Stimulated activated CD4-positive, alpha-beta T cell treated with anti-CD3 and anti-CD28 coated beads, Interleukin-15, amount 100 ng/mL, for 48 hours (primary cell): ENCODE data around the gene C4orf36.

Experiments used
- DNase-seq, 2 donors: peaks; one replicate each; pipeline ENCODE4 v3.0.0-alpha.2; 2020; ENCODE audit warnings: low read depth in 2 of 2

The C4orf36 gene, protein sequence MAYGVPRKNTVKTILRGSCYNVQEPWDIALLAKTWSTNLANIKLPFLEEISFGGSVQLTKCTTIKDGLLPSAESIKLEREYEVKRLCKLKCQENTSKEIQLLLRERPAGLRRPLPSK

DNA sequence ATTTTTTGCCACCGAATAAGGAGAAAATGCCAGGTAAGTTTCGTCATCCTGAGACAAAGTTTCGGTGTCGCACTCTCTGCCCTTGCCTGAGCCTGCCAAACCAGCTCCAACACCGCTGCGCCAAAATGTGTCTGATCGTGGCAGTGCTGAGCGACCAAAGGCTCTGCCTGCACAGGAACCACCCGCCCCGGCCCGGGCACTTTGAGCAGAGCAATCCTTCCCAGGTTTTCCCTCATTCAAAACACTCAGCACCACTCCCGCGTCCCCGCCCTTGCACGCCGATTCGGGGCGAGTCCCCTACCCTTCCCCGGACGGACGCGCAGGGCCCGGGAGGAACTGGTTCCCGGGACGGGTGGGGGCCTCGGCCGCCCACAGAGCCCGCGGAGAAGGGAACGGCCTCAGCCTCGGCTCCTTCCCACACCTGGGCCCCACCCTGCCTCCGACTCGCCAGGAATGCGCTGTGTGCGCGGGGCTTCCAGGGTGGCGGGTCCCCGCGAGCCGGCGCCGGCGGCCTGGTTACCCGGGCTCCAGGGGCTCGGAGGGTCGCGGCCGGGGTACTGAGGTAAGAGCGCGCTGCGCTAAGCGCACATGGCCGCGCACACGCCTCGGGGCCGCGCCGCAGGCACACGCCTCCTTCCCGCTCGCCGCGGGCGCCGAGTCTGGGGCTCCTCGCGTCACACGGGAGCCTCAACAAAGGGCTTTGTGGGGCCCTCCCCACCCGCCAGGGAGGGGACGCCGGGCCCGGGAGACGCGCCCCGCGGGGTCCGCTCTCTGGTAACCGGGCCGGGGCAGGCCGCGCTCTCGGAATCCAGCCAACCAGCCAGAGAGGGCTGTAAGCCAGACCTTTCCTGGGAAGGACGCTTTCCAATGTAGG is at the start of gene C4orf36:
Gene C4orf36 (minus strand): TSS at position 661 of the 874 bp plus-strand sequence. CDS start 902 bp downstream, outside the sequence.
- no peak for DNase-seq

DNA sequence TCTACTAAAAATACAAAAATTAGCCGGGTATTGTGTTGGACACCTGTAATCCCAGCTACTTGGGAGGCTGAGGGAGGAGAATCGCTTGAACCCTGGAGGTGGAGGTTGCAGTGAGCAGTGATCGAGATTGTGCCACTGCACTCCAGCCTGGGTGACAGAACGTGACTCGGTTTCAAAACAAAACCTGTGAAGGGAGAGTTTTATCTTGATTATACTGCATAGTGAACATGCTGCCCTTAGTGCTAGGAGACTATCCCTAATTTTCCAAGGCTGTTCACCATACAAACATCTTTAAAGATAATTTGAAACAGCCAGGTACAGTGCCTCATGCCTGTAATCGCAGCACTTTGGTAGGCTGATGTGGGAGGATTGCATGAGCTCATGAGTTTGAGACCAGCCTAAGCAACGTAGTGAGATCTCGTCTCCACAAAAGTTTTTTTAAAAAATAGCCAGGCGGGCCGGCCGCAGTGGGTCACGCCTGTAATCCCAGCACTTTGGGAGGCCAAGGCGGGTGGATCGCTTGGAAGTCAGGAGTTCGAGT is 48.8 kb upstream of the C4orf36 start:
- DNase-seq = no peak

DNA sequence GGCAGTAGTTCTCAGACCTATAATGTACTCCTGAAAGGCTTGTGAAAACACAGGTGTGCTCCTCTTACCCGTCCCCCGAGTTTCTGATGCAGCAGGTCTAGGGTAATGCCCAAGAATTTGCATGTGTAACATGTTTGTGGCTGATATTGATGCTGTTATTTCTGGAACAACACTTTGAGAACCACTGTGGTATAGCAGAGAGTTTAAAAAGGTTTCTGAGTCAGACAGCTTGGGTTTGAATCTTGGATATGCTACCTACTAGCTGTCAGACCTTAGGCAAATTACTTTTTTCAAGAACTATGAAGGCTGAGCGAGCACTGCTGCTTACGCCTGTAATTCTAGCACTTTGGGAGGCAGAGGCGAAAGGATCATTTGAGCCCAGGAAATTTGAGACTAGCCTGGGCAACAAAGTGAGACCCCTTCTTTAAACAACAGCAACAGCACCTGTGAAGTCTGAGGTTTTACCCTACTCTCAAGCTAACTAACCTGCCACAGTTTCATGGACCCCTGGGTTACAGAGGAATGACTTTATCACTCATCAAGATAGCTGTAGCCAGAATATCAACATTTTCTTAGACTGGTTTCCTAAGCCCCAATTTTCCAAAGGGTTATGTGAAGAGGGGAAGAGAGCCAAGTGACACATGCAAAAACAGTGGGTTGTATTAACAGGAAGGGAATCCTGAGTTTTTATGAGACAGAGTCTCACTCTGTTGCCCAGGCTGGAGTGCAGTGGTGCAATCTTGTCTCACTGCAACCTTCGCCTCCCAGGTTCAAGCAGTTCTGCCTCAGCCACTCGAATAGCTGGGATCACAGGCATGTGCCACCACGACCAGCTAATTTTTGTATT is 47.7 kb upstream of the C4orf36 start:
- no peak for DNase-seq

DNA sequence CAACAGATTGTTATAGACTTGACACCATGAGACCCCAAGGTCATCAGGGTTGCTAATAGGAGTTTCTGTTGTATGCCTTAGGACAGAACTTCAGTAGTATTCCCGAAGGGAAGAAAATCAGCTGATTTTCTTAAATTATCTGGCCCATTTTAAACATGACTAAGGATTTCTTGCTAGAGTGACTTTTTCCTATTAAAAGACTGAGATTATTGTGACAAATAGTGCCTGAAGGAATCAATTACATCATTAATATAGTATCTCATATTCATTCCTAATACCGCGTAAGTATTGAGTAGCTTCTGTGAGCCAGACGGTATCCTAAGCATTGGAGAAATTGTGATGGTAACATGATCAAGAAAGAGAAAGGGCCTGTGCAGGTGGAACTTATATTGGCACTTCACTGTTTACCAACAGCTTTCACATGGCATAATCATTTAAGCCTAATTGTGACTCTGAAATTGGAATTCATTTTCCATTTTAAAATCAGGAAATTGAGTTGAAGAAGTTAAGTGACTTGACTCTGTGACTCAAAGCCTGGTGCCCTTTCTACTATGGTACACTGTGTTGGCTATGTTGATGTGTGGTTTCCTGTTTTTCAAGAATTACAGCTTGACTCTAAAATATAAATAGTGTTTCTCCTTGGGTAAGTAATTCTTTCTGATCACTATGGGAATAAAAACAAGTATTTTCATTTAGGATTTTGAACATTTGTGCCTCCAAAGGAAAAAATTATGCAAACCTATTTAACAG is 46.7 kb upstream of the C4orf36 start:
- DNase-seq = no peak

DNA sequence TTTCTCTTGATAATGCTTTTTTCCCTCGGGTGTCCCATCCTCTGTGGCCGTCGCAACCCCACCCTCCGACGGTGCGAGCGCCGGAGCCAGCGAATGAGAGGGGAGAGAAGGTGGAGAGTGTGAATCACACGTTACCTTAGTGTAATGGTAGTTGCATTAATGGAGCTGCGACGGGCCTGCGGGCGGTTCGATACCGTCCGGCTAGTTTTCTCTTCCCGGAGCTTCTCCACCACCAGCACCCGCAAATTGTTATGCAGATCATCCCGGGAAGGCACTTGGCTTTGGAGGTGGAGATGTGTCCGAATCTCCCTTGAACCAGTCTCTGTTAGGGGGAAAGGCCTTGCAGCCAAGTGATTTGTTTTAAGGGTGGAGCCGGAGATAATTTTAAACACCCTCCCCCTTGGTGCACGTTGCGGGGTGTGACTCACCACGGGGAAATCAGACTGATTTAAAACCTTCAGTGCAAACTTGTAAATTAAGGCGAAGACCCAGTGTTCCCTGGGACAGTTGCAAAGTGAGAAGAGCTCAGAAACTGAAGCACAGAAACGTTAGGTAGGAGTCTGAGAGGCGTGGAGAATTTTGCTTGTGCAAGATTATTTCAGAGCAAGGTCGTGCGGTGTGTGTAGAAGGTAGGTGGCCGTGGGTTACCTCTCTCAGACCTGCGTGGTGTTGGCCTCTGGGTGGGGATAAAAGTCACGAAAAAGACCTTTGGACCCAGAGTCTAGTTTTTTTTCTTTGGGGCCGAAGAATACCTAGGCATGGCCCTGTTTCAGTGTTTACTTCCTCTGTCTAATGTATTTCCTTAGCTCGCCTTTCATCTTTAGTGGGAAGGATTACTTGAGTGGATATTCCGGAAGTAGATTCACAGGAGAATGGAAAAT is 43.9 kb upstream of the C4orf36 start:
- peak; percentile 70 to 72 for DNase-seq

DNA sequence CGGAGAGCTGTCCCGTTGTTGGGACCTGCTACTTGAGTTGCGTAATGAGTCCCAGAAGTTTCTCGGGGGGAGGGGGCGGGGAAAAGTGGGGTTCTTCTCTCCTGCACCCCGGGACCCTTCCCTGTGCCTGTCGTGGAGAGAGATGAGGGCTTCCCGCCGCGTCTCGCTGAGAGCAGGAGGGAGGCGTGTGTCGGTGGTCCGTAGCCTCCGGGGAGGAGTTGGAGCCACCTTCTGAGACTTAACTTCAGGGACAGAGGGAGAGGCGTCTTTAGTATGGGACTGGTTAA is 43.3 kb upstream of the C4orf36 start:
- no peak for DNase-seq

DNA sequence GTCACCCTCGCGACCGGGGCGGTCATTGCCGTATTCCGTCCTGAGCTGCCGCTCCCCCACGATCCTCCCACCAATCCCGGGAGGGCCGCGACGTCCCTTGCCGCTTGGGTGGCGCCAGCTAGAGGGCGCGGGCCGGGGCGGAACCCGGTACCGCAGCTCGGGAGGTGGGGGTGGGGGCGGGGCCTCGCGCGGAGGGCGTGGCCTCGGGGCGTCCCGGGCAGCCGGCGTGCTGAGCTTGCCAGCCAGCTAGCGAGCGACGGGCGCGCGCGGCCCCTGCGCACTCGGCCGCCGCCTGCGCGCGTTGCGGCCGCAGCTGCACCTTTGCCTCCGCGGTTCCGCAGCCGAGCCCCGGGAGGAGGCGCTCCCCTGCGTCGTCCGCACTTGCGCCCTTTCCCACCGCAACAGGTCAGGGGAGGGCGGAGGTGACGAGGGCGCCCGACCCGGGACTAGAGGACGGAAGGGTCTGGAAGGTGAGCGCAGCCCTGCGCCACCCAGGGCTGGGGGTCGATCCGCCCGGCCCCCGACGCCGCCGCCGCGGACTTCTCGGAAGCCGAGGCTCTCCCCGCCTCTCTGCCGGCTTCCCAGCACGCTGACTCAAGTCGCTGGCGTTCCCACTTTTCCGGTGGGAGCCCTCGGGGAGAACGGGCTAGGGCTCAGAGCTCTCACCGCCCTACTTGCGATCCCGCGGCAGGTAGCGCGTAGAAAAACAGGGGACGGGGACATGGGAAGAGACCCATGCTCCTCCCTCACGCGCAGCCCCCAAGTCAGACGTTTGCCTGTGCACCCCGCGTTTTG is 42.7 kb upstream of the C4orf36 start, which contains the start of gene AFF1:
Gene AFF1 (plus strand): TSS at position 241 of the 795 bp plus-strand sequence. CDS start 13,523 bp downstream, outside the sequence.
- peak; percentile 83 for DNase-seq

DNA sequence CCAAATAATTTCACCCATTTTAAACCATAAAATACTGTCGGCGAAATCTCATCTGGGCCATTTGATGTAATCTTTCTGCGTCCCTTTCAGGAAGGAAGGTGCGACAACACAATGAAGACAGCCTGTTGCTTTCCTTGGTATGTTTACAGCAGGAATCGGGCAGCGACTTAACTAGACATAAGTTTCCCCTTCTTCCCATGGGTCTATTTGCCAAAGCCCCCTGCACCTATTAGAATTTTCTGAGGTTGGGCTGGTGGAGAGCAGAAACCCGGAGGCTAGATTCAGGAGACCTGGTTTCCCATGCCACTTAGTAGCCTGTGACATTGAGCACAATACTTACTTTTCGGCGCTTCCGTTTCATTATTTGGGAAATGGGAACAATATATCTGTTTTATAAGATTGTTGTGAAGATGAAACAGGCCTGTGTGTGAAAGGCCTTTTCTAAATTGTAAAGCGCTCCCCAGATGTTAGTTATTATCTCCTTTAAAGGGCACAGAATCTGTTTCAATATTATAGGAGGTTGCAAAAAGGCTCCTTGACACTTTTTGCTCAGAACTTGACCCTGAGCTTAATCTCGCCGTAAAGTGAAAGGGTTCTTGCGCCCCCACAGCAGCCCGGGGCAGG is 42.0 kb upstream of the C4orf36 start:
- no peak for DNase-seq

DNA sequence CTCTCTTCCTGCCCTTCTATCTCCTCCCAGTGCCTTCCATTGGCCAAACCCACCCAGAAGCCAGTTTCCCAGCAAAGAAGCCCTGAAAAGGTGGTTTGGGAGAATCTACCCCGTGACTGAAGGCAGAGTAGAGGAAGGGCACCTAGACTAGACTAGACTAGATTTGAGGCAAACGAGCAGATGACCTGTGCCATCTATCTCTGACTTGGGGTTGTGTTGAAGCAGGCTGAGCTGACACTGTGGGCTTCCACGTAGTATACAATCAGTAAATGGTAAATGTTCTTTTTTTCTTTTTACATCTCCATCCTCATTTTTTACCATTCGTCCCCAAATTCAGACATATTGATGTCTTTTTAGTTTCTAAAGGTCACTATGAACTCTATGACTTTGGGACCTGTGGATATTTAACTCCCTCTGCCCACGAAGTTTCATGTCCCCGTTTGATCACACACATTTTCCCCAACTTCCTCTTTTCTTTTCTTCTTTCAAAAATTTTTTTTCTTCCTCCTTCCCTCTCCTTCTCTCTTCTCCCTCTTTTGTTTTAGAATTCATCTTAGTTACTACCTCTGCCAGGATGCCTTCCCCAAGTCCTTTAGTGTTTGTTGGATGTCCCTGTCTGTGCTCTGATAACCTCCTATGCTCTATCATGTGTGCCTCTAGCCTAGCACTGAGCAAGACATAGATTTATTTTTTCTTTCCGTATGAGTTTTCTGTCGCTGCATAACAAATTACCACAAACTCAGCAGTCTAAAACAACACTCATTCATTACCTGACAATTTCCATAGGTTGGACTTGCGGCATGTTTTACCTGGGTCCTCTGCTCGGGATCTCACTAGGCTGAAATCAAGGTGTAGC is 36.4 kb upstream of the C4orf36 start:
- no peak for DNase-seq

DNA sequence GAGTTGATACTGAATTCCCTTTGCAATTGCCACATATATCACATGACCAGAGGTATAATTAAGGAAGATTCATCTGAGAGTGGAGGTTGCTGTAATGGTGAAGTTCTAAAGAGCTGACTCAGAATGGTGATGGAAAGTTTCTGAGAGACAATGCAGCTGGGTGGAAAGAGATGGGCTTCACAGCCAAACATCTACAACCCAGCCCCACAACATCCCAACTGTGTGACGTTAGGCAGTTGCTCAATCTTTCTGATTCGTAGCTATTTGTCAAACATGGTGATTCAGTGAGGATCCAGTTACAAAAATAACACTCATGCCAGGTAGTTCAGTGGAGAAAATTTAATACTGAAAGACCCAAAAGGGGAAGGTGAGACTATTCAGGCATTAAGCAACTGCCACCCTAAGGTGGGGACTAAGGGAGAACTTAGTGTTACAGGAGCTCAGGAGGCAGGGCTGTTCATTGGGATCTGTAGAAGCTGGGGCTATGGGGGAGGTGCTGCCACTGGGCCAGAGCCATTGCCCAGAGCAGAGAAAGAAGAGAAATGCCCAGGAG is 35.7 kb upstream of the C4orf36 start:
- peak in 1 of 2 donors; percentile 16 for DNase-seq

DNA sequence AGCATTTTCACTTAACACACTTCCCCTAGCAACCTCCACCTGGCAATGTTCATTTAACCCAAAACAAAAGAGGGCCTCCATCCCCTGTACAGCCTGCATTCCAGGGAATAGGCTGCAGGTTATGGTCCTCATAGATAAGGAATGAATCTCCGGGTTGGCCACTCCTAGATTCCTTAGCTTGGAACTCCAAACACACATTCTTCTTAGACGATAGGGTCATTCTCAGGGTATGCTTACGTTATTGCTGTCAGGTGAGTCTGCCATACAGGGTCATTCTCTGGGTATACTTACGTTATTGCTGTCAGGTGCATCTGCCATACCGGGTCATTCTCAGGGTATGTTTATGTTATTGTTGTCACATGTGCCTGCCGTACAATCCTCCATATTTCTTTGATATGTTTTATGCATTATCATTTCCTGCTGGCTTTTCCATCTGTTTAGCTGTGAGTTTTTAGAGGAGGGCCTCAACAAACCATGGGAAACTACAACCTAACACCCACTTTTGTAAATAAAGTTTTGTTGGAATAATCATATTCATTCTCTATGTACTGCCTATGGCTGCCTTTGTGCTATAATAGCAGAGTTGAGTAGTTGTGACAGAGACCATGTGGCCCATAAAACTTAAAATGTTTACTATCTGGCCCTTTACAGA is 34.3 kb upstream of the C4orf36 start:
- DNase-seq = no peak

DNA sequence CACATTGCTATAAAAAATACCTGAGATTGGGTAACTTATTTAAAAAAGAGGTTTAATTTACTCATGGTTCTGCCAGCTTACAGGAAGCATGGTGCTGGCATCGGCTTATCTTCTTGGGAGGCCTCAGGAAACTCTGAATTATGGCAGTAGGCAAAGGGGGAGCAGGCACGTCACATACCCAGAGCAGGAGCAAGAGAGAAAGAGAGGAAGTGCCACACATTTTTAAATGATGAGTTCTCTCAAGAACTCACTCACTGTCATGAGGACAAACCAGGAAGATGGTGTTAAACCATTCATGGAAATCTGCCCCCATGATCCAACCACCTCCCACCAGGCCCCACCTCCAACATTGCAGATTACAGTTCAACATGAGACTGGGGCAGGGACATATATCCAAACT is 32.6 kb upstream of the C4orf36 start:
- DNase-seq = no peak

DNA sequence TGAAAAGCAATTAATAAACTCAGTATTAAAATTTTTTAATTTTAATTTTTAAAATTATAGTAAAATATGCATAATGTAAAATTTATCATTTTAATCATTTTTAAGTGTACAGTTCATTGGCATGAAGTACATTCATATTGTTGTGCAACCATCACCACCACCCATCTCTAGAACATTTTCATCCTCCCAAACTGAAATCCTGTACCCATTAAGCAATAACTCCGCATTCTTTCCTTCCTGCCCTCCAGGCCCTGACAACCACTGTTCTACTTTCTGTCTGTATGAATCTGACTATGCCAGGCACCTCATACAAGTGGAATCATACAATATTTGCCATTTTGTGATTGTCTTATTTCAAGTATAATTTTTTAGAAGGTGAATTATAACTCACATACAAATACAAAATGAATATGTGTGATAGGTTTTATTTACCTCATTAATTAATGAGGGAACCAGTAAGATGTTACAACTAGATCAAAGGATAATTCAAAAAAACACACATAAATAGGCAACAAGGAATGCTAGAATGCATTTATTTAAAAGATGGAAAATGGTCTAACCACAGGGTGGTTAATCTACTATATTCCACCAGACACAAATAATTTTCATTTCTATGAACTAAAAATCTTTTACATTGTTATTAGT is 29.5 kb upstream of the C4orf36 start:
- DNase-seq = no peak

DNA sequence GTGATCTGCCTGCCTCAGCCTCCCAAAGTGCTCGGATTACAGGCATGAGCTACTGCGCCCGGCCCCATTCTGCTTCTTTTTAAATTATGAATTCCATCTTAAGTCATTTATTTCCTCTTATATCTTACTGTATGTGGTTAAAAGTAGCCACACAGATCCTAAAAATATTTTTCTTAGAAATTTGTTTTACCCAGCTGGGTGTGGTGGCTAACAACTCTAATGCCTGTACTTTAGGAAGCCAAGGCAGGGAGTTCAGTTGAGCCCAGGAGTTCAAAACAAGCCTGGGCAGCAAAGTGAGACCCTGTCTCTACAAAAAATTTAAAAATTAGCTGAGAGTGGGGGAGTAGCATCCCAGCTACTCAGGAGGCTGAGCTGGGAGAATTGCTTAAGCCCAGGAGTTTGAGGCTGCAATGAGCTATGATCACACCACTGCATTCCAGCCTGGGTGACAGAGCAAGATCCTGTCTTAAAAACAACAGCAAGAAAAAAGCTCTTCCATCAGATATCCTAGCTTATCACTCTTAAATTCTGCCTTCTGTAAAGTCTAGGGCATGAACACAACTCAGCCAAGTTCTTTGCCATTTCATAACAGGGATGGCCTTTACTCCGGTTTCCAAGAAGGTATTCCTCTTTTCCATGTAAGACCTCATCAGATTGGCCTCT is 27.5 kb upstream of the C4orf36 start:
- DNase-seq = no peak

DNA sequence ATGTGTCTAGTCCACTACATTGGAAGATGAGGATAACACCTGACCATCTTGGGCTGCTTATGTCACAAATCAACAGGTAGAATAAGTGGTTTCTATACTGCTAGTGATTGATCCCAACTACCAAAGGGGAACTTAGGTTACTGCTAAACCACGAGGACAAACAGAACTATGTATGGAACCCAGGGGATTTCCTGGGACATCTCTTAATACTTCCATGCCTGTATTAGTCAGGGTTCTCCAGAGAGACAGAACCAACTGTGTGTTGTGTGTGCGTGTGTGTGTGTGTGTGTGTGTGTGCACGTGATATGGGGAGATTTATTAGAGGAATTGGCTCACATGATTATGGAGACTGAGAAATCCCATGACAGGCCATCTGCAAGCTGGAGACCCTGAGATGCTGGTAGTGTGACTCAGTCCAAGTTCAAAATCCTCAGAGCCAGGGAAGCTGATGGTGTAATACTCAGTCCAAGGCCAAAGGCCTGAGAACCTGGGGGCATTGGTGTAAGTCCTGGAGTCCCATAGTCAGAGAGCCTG is 26.4 kb upstream of the C4orf36 start:
- DNase-seq = no peak
